ENCODE results near the gene ITSN1. TPM values are rescaled to one million over a fixed set of nuclear protein-coding genes. Genes with fewer than 3 reads are reported as not detected.

The ITSN1 gene
- total and polyA plus RNA-seq, 8 donors, result 6.0 to 83.5 (median 25.4) TPM

- no peak overlapping the region for H3K4me3 ChIP-seq
- DNase-seq, result peak in 1 of 2 donors; percentile 36
- H3K27ac ChIP-seq, result peak overlapping the region in 2 of 5 donors; percentile 15 to 27
- H3K27me3 ChIP-seq, result no peaks in the 10 kb centered on the region
- H3K4me1 ChIP-seq, result peaks cover 0 to 11% (median 9%) of the 10 kb centered on the region in 4 donors
- intact Hi-C loops (cut with DNase I; ENCODE audit: low total_unique reads), result no loop called here
- 63 to 82% (median 77%) methylated on average over 5 of the region's 5 CpGs for WGBS, 5 donors
- H3K36me3 ChIP-seq, result peaks cover 24 to 43% (median 39%) of the 10 kb centered on the region in 4 donors
- TF ChIP-seq POLR2A (IDR thresholded peaks at IDR 0.05) (no peak), EP300 (IDR thresholded peaks at IDR 0.05) (no peak), POLR2AphosphoS5 (IDR thresholded peaks at IDR 0.05) (no peak)
- TF ChIP-seq, protein P1, sequence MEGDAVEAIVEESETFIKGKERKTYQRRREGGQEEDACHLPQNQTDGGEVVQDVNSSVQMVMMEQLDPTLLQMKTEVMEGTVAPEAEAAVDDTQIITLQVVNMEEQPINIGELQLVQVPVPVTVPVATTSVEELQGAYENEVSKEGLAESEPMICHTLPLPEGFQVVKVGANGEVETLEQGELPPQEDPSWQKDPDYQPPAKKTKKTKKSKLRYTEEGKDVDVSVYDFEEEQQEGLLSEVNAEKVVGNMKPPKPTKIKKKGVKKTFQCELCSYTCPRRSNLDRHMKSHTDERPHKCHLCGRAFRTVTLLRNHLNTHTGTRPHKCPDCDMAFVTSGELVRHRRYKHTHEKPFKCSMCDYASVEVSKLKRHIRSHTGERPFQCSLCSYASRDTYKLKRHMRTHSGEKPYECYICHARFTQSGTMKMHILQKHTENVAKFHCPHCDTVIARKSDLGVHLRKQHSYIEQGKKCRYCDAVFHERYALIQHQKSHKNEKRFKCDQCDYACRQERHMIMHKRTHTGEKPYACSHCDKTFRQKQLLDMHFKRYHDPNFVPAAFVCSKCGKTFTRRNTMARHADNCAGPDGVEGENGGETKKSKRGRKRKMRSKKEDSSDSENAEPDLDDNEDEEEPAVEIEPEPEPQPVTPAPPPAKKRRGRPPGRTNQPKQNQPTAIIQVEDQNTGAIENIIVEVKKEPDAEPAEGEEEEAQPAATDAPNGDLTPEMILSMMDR (IDR thresholded peaks at IDR 0.05), result no peak
- H3K9me3 ChIP-seq, result no peaks in the 10 kb centered on the region
These were observed 256.9 kb downstream of the ITSN1 start for GRCh38 chr21:33899199-33899598.

GRCh38 chr21:33901412-33902288 is 259.3 kb downstream of the ITSN1 start:
- Histone ChIP-seq H3K36me3 (peaks cover 48 to 68% (median 64%) of the 10 kb centered on the region in 4 donors), H3K4me3 (no peak overlapping the region), H3K9me3 (no peaks in the 10 kb centered on the region), H3K4me1 (no peaks in the 10 kb centered on the region), H3K27ac (peak overlapping the region in 3 of 5 donors; percentile 18 to 48 (median 18)), H3K27me3 (no peaks in the 10 kb centered on the region)
- intact Hi-C loops (cut with DNase I; ENCODE audit: low total_unique reads), result no loop called here
- 70 to 79% (median 71%) methylated on average over 11 to 13 of the region's 13 CpGs for WGBS, 5 donors
- peak in 1 of 2 donors; percentile 75 for DNase-seq
- no peak for TF ChIP-seq POLR2AphosphoS5 (IDR thresholded peaks at IDR 0.05)
- TF ChIP-seq, protein P1 (IDR thresholded peaks at IDR 0.05), result peak in 4 of 7 experiments; percentile 23 to 33 (median 30)

DNA sequence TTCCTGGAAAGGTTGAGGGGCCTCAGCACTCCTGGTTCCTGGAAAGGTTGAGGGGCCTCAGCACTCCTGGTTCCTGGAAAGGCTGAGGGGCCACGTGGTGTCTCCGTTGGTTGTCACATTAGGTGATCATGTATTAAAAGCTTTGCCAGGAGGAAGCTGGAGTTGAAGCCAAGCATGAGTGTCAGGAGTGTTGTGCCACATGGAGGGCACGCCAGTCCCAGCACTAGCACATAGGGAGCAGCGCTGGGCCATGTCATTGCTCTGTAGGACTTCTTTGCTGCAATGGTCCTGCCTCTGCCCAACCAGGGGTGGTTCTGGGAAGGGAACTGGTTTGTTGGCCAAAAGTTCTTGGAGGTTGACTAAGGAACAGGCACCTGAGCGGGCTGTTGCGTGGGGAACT is 260.0 kb downstream of the ITSN1 start:
- Histone ChIP-seq H3K9me3 (no peaks in the 10 kb centered on the region), H3K4me3 (no peak overlapping the region), H3K36me3 (peaks cover 55 to 75% (median 71%) of the 10 kb centered on the region in 4 donors), H3K4me1 (no peaks in the 10 kb centered on the region), H3K27me3 (no peaks in the 10 kb centered on the region), H3K27ac (peak overlapping the region in 3 of 5 donors; percentile 18 to 48 (median 18))
- DNase-seq, result no peak
- TF ChIP-seq POLR2A (IDR thresholded peaks at IDR 0.05) (no peak), POLR2AphosphoS5 (IDR thresholded peaks at IDR 0.05) (no peak), EP300 (IDR thresholded peaks at IDR 0.05) (no peak)
- TF ChIP-seq, protein P1 (IDR thresholded peaks at IDR 0.05), result no peak
- intact Hi-C loops (cut with DNase I; ENCODE audit: low total_unique reads), result no loop called here
- WGBS, 5 donors, result 81 to 93% (median 85%) methylated on average over 5 to 6 of the region's 6 CpGs

GRCh38 chr21:33904041-33904440 is 261.7 kb downstream of the ITSN1 start:
- intact Hi-C loops (cut with DNase I; ENCODE audit: low total_unique reads), result no loop called here
- TF ChIP-seq POLR2A (IDR thresholded peaks at IDR 0.05) (no peak), EP300 (IDR thresholded peaks at IDR 0.05) (no peak), POLR2AphosphoS5 (IDR thresholded peaks at IDR 0.05) (no peak)
- TF ChIP-seq, protein P1 (IDR thresholded peaks at IDR 0.05), result no peak
- H3K36me3 ChIP-seq, result peaks cover 72 to 92% (median 88%) of the 10 kb centered on the region in 4 donors
- H3K9me3 ChIP-seq, result no peaks in the 10 kb centered on the region
- H3K4me1 ChIP-seq, result no peaks in the 10 kb centered on the region
- DNase-seq, result no peak
- no peak overlapping the region for H3K4me3 ChIP-seq
- H3K27me3 ChIP-seq, result no peaks in the 10 kb centered on the region
- H3K27ac ChIP-seq, result no peak overlapping the region
- WGBS, 5 donors, result 49 to 73% (median 68%) methylated on average over 3 to 5 of the region's 5 CpGs
